Cortex of kidney (tissue), 1 donor: ENCODE results near the gene GPR142.

Source experiments
- DNase-seq: peaks from one replicate; lab custom pipeline; 2025; lab: John Stamatoyannopoulos, UW

Gene GPR142, protein sequence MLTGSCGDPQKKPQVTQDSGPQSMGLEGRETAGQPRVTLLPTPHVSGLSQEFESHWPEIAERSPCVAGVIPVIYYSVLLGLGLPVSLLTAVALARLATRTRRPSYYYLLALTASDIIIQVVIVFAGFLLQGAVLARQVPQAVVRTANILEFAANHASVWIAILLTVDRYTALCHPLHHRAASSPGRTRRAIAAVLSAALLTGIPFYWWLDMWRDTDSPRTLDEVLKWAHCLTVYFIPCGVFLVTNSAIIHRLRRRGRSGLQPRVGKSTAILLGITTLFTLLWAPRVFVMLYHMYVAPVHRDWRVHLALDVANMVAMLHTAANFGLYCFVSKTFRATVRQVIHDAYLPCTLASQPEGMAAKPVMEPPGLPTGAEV

DNA sequence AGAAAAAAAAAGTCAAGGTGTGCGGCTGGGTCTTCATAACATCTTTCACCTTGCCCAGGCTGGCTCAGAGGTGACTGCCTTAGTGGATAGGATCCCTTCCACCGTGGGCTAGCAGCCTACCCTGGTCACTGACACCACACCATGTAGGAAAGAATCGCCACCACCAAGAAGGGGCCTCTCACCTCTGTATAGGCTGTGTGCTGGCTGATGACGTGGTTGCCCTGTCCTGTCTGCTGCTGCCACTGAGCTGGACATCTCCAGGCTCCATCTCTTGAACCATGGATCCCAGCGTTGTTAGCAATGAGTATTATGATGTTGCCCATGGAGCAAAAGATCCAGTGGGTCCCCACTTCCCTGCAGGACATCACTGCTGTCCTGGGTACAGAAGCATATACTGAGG lies at the start of gene GPR142:
GPR142 (plus strand) TSS at position 301 of the 400 bp plus-strand sequence. CDS start 2,035 bp downstream, outside the sequence.
- DNase-seq = no peak

DNA sequence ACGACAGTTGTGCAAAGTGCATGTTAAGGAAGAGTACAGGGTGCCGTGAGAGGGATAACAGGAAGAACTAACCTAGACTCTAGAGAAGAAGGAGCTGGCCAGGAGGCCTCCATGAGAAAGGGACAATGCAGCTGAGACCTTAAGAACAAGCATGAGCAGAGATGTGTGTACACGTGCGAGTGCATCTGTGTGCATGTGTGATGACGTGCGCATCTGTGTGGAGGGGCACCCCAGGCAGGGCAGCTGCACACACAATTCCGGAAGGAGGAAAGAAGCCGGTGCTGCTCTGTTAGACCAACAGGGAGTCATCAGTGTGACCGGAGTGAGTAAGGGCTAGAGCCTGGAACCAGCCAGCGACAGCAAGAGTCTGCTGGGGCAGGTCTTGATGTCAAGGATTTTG lies 48.9 kb upstream of the GPR142 start:
- no peak for DNase-seq

DNA sequence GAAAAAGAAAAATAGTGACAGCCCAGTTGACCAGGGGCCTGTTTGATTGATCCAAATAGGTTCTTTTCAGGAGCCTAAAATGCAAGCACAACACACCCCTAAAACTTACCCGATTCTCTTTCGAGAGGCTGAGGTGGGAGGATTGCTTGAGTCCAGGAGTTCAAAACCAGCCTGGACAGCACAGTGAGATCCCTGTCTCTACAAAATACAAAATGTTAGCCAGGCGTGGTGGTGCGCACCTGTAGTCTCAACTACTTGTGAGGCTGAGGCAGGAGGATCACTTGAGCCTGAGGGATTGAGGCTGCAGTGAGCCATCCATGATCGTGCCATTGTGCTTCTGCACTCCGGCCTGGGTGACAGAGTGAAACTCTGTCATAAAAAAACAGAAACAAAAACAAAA lies 42.8 kb upstream of the GPR142 start:
- no peak for DNase-seq

DNA sequence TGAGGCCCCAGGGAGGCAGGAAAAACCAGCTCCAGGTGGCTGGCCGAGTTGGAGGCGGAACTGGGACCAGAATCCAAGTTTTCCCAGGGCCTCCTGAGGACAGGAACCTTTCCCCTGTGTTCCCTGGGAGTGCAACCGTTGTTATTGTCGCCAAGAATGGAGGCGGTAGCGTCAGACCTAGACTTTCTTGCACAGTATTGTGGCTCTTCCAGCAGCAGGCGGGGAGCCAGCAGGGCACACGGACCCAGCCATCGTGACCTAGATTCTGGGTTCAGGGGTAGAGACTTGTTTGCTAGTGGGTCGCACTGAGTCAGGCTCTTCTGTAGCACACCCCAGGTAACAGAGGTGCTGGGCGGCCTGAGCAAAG lies 41.9 kb upstream of the GPR142 start:
- no peak for DNase-seq

DNA sequence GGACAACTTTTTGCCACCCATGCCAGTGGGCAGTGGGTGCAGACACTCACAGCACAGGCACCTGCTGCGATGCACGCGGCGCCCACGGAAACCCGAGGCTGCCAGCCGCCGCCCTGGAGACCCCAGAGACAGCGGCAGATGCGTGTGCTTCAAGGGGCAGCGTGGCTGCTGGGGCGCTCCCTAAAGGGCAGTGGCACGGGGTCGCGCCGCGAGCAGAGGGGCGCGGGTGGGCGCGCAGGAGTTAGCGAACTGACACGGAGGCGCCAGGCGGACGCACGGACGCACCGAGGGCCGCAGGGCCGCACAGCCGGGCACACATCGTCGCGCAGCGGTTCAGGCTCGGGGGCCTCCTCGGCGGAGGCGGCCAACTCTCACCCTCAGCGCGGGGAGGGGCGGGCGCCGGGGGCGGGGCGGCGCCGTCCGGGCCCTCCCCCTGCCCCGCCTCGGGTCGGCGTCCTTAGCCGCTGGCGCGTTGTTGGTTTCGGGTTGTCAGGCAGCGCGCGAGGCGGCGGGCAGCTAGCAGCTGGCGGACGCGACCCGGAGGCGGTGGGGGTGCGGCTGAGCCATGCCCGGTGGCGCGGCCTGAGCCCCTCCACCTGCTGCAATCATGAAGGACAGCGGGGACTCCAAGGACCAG lies 41.4 kb upstream of the GPR142 start, which contains the start of gene KIF19:
KIF19 (plus strand) TSS at position 484 of the 637 bp plus-strand sequence; CDS start at position 608, 124 bp downstream.
- DNase-seq = no peak

DNA sequence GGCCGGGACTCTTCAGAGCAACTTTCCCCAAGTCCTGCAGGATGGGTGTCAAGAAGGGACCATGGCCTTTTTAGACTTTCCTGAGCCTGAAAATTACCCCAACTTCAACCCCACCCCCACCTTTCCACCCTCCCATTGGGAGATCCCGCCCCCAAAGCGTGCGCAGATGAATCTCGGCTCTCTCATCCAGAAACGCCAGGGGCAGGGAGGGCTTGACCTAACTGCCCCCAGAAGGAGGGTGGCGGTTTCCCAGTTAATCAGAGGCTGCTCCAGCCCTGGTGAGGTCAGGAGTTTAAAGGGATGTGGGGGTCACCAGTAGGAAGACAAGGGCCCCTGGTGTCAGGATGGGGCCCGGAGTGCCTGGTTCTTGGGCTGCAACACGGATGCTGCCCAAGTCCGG lies 40.8 kb upstream of the GPR142 start:
- DNase-seq = no peak

DNA sequence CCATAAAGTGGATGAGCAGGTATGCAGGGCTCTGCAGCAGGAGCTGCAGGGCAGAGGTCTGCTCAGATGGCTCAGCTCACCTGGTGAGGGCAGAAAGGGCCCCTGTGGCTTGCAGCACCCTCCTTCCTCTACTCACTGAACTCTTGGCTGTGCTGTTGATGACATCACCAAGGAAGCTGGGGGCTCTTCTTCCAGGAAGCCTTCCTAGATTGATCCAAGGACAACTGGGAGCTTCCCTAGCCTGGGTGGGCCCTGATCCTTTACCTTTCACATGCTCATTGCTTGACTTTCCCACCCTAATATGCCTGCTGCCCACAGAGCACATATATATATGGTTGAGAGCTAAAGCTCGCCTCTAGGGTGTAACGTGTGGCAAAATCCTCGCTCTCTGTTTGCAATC lies 38.8 kb upstream of the GPR142 start:
- DNase-seq = no peak

DNA sequence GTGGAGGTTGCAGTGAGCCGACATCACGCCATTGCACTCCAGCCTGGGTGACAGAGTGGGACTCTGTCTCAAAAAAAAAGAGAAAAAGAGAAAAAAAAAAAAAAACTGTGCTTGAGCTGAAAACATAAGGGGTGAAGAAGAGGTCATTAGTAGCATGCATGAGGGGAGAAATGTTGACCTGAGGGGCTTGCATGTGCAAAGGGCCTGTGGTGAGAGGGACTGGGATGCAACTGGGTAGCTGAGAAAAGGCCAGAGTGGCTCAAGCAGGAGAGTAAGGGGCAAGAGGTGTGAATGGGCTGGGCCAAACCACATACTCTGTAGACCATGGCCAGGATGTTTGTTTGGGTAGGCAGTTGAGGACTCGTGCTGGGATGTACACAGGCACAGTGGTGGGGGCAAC lies 37.9 kb upstream of the GPR142 start:
- no peak for DNase-seq

DNA sequence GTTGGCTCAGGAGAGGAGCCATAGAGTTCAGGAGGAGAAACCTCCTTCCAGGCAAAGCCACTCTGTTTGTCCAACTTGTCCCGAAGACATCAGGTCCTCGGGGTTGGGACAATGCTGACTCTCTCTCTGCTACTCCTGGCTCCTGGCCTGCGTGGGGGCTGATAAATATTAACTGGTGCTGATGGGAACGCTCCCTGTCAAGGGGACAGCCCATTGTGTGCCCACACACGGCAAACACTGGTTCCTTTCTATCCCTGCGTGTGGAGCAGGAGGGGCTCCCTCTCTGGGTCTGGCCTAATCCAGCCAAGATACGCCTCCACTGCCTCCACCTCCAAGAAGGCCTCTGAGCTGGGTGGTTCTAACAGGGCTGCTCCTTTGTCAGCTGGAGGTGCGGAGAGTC lies 36.9 kb upstream of the GPR142 start:
- no peak for DNase-seq

DNA sequence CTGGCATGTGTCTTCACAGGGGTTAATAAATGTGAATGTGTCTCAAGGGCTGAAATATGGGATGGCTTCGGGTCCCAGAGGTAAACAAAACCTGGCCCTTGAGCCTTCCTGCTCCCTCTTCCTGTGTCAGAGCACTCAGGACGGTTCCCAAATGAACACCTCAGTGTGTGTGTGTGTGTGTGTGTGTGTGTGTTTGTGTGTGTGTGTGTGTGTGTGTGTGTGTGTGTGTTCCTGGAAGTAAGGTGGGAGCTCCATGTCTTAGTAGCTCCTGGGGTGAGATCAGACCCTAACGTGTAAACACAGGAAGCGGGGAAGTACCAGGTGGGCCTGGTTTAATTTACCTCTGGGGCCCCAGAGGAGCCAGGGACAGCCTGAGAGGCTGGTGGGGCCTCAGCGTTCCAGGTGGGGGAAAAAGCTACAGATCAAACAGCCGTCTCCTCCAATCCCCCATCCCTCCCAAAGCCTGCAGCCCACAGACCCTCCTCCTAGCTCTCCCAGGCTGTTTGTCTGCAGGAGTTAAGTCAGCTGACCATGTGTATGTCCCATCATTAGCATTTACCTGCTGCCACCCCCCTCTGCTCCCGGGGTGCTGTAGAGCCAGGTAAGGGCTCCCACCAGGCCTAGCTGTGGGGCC lies 35.2 kb upstream of the GPR142 start:
- no peak for DNase-seq

DNA sequence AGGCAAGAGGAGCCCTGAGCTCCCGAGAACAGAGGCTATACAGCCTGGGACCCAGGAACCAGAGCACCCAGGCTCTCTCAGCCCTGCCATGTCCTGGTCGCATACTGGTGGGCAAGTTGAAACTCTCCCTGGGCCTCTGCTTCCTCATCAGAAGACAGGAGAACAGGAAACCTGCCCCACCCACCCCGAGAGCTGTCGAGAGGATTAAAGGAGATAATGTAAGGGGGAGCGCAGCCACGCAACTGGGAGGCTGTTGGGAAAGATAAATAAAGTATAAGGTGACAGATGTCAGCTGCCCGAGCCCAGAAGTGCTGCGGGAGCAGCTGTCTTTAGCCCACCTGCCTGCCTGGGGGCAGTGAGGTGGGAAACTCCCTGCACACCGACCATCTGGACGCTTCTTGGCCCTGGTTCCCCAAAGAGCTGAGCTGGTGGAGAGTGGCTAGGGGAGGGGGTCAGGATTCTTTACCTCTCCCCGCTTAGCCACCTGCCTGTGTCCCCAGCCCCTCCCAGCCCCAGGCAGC lies 34.5 kb upstream of the GPR142 start:
- no peak for DNase-seq

DNA sequence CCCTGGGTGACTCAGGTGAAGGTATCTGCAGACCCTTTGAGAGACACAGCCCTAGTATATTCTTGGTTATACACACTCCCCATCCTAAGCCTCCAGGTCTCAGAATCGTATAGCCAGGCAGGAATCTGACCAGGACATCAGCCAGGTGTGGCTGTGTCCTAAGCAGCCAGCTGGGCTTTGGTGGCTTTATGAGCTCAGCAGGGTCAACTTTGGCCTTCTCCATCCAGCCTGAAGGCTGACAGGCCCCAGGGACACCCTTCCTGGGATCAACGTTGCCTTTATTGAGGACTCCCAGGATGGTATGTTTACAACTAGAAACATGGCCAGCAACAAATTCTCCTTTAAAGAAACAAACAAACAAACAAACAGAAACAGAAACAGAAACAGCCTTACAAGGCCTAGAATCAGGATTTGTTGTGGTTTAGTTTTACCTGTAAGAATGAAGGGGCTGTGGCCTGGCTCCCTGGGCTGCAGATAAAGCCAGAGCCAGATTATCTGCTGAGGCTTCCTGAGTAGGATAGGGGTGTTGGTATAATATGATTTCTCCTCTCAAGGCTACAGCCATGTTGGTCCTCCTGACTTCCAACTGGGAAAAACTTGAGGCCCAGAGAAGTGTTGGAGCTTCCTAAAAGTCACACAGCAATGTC lies 32.8 kb upstream of the GPR142 start:
- DNase-seq = no peak

DNA sequence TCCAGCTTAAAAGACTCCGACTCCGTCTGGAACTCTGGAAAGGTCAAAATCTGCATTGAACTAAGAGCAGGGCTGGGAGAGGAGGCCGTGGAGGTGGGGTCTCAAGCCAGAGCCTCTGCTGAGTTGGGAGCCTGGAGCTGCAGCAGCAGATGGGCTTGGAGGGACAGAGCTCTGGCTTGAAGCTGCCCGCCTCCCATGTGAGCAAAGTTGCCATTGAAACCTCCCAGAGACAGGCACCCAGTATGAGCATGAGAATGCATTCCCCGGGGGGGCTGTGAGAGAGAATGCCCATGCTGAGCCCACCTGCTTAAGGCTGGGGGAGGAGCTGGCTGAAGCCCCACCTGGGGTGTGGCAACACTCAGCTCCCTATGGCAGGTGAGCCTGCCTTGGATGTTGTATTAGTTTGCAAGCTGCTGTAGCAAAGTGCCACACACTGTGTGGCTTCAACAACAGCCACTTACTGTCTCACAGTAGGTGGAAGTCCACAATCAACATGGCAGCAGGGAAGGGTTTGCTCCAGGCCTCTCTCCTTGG lies 31.7 kb upstream of the GPR142 start:
- DNase-seq = no peak

DNA sequence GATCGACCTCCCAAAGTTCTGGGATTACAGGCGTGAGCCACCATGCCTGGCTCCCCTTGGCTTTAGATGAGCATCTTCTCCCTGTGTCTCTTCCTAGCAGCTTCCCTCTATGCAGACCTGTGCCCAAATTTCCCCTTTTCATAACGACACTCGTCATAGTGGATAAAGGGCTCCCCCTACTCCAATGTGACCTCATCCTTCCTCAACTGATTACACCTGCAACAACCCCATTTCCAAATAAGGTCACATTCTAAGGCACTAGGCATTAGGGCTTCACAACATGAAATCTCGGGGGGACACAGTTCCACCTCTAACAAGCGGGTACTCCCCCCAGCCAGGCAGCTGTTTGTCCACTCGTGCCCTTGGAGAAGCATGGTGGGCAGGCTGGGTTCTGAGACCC lies 31.0 kb upstream of the GPR142 start:
- DNase-seq = no peak

DNA sequence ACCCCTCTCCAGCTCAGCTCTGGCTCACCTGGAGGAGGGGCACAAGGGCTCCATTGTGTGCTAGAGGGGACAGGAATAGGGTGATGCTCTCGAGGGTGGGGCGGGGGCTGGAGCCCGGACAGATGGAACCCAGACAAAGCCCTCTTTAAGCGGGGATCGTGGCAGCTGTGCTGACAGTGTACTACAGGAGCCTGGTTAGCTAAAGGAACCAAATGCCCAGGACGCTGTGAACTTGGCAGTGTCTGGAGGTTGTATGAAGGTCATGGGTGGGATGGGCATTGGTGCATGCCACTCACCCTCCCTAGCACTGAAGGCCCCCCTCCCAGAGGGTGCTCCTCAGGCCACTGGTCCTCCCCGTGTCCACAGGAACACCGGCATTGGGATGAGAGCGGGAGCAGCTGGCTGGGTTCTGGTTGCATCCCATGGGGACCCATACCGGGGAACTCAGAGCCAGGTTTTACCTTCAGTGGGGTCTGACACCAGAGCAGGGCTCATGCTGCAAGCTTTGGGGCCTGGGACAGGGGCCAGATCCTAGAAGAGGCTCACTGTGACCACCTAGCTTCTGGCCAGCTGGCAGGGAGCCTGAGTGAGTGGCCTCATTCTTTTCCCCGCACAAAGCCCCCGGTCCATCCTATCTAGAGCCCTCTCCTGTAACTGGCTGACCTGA lies 29.3 kb upstream of the GPR142 start:
- DNase-seq = no peak

DNA sequence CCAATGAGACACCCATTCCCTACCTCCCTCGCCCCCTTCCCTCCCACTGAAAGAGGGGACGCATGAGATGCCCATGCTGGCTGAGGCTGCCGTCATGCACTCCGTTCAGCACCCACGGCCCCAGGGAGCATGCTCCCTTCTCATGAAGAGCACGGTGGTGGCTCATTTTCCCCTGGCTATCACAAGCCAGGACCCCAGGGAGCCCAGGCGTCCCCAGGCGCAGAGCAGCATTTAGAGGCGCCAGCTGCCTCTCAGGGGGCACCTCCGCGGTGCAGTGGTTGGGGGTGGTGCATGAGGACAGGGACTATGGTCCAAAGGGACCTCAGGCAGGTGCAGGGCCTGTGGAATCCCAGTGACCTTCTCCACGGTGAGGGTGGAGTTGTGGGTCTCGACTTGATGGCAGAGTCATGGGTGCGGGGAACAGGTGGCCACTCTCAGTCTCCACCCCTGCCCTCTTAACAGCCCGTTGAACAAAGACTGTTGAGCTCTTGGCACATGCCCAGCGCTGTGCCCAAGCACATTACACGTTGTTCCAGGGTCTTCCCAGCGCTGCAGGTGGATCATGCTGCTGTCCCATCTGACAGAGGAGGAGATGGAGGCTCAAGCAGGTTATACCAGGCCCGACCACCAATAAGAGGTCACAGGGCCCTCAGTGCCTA lies 27.6 kb upstream of the GPR142 start:
- DNase-seq = no peak

DNA sequence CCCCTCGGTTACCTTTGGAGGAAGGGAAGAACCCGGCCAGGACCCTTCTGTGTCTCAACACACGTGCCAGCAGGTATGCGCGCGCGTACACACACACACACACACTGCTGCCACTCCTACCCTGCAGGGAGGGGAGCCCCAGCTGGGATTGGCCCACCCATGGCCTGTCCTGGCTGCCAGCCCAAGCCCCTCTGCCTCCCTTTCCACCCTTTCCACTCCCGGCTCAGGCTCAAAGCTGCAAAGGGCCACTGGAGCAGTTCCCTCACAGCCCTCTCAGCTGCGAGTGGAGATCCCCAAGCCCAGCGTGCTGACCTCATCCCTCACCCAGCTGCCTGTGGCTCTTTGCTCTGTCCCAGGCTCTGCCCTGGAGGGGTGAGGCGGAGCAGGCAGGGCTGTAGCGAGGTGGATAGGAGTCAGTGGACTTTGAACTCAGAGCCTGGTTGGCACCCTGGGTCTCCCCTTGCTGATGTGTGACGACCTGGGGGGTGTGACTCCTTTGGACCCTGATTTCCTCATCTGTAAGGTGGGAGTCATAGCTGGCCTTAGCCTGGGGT lies 26.8 kb upstream of the GPR142 start:
- DNase-seq = no peak

DNA sequence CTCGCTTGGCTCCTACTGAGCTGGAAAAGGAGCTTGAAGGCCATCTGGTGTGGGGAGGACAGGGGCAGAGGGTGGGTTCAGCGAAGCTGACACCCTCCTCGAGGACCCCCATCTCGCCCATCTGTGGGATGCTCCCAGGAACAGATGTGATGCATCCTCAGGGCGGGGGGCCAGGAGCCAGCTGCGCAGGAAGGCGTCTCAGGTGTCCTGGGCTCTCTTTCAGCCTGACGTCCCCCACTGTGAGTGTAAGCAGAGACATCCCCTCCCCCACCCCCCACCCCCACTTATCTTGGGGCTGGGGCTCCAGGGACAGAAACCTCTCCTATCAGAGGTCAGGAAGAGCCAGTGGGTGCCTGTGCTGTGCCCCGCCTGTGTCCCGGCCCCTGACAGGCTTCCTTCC lies 25.1 kb upstream of the GPR142 start:
- DNase-seq = no peak

DNA sequence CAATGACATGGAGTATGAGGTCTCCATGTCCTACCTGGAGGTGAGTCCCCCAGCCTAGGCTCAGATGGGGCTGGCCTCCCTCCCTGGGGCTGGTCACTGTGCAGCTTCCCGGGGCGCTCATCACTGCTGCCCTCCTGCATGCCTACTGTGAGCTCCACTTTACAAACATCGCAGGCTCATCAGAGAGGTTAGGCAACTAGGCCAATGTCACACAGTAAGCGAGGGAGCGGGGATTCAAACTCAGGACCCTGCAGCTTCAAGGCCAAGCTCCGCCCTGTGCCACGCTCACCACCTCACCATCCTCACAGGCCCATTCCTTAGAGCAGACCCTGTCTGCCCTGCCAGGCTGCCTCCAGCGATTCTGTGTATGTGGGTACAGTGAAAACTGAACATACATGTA lies 24.2 kb upstream of the GPR142 start:
- no peak for DNase-seq

DNA sequence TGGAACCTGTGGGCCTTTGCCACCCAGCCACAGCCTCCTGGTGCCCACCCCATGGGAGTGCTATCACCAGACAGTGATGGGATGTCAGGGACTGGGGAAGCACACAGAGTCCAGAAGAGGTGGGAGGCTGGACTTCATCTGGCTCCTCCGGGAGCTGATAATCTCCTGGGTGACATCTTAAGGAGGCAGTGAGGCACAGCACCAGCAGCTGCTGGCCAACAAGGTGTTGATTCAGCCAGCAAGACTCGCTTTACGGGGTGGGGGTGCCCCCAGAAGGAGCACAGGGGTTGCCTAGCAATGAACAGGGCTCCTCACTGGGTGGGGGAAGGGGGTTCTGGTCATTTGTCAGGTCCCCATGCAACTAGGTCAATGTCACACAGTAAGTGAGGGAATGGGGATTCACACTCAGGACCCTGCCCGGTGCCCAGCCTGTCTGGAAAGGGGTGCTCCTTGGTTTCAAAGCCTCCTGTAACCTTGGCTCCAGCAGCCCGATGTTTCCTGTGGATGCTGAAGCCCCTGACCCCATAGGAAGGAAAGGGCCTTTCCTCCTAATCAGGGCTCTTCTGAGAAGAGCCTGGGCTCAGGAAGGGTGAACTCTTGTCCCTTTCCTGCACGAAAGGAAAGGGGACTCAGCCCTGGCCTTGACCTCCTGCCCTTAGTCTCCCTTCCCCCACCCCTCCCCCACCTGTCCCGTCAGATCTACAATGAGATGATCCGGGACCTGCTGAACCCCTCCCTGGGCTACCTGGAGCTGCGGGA lies 23.6 kb upstream of the GPR142 start:
- no peak for DNase-seq
